GM13976 (cell line): ENCODE data around the gene TUB.

ENCODE experiments used
- DNase-seq: peaks from one replicate; pipeline ENCODE4 v3.0.0; 2012; ENCODE audit warnings: low spot score
- CTCF ChIP-seq: IDR thresholded peaks from 2 replicates; pipeline ENCODE4 v1.5.1; 2012; ENCODE audit warnings: borderline replicate concordance, mild to moderate bottlenecking; ENCODE audit not compliant: insufficient read depth; ENCODE audit errors: extremely low read depth, missing control alignments, control extremely low read depth
- in situ Hi-C: fragments of 300-500 bp; cut with MboI; formaldehyde crosslinking; loops from one replicate; pipeline ENCODE4 v1.12.0; 2022; ENCODE audit warnings: low sequenced_read_pairs, mixed read lengths, inconsistent platforms; ENCODE audit not compliant: unreplicated experiment

The TUB gene

GRCh38 chr11:8058216-8058615 is 22.8 kb upstream of the TUB start:
- TF ChIP-seq CTCF = no peak
- no peak for DNase-seq
- in situ Hi-C loops = no loop called here

GRCh38 chr11:8059030-8059429 is 22.0 kb upstream of the TUB start:
- in situ Hi-C loops = no loop called here
- no peak for TF ChIP-seq CTCF
- no peak for DNase-seq

- TF ChIP-seq CTCF = no peak
- in situ Hi-C loops = no loop called here
- DNase-seq = no peak
Observed at GRCh38 chr11:8059571-8060011, 21.4 kb upstream of the TUB start.

GRCh38 chr11:8060146-8060719 is 20.8 kb upstream of the TUB start:
- no peak for TF ChIP-seq CTCF
- in situ Hi-C loops = no loop called here
- no peak for DNase-seq

- in situ Hi-C loops = no loop called here
- no peak for DNase-seq
- no peak for TF ChIP-seq CTCF
Observed at GRCh38 chr11:8060801-8061554, 20.0 kb upstream of the TUB start.

- no peak for DNase-seq
- TF ChIP-seq CTCF = no peak
- in situ Hi-C loops = no loop called here
Observed at GRCh38 chr11:8061555-8062428, 19.2 kb upstream of the TUB start.
